ENCODE results near the gene ACER2.
"Not testable (repeated sequence)": the region's sequence is repeated elsewhere in the genome, so short reads cannot be mapped to it uniquely, and the experiment has no call there.

The ACER2 gene

GRCh38 chr9:19431361-19432171 is 22.8 kb downstream of the ACER2 start:
- no peak overlapping the region for H3K4me3 ChIP-seq (ENCODE audit: low read depth, low read length)
- no peak for DNase-seq (ENCODE audit: low read depth)
- TF ChIP-seq CTCF (IDR thresholded peaks at IDR 0.05; ENCODE audit: control insufficient read depth, extremely low read depth, insufficient read depth): no peak

- TF ChIP-seq CTCF (IDR thresholded peaks at IDR 0.05; ENCODE audit: control insufficient read depth, extremely low read depth, insufficient read depth): no peak
- DNase-seq (ENCODE audit: low read depth): no peak
- H3K4me3 ChIP-seq (ENCODE audit: low read depth, low read length): no peak overlapping the region
Measured at GRCh38 chr9:19432473-19432872, 23.7 kb downstream of the ACER2 start.

- H3K4me3 ChIP-seq (ENCODE audit: low read depth, low read length); DNase-seq (ENCODE audit: low read depth): not testable (repeated sequence)
Measured at GRCh38 chr9:19433729-19434128, 24.9 kb downstream of the ACER2 start.

GRCh38 chr9:19440376-19440775 is 31.6 kb downstream of the ACER2 start:
- no peak overlapping the region for H3K4me3 ChIP-seq (ENCODE audit: low read depth, low read length)
- no peak for DNase-seq (ENCODE audit: low read depth)
- TF ChIP-seq CTCF (IDR thresholded peaks at IDR 0.05; ENCODE audit: control insufficient read depth, extremely low read depth, insufficient read depth): no peak

GRCh38 chr9:19440823-19441580 is 32.2 kb downstream of the ACER2 start:
- no peak for TF ChIP-seq CTCF (IDR thresholded peaks at IDR 0.05; ENCODE audit: control insufficient read depth, extremely low read depth, insufficient read depth)
- no peak overlapping the region for H3K4me3 ChIP-seq (ENCODE audit: low read depth, low read length)
- DNase-seq (ENCODE audit: low read depth): no peak

- no peak for DNase-seq (ENCODE audit: low read depth)
- TF ChIP-seq CTCF (IDR thresholded peaks at IDR 0.05; ENCODE audit: control insufficient read depth, extremely low read depth, insufficient read depth): no peak
- H3K4me3 ChIP-seq (ENCODE audit: low read depth, low read length): no peak overlapping the region
Measured at GRCh38 chr9:19441730-19442129, 32.9 kb downstream of the ACER2 start.

- H3K4me3 ChIP-seq (ENCODE audit: low read depth, low read length): no peak overlapping the region
- TF ChIP-seq CTCF (IDR thresholded peaks at IDR 0.05; ENCODE audit: control insufficient read depth, extremely low read depth, insufficient read depth): no peak
- DNase-seq (ENCODE audit: low read depth): no peak
Measured at GRCh38 chr9:19442240-19442639, 33.4 kb downstream of the ACER2 start.
